Measurements from ENCODE around the gene TAC4.

- TF ChIP-seq CTCF (IDR thresholded peaks at IDR 0.05; ENCODE audit: insufficient read depth, low read length, poor library complexity, severe bottlenecking) (no peak), EZH2phosphoT487 (conservative IDR thresholded peaks at IDR 0.05; ENCODE audit: low read length) (no peak)
Observed at GRCh38 chr17:49788478-49789242, 59.2 kb downstream of the TAC4 start, which contains the start of gene KAT7.

All from SU-DHL-6 (cell line).